Endodermal cell (in vitro differentiated cells): ENCODE data around the gene SUMF2. TPM values are rescaled to one million over a fixed set of nuclear protein-coding genes. Genes with fewer than 3 reads are reported as not detected.
A peak's percentile ranks its signal among the peaks of the same experiment; 100 is the strongest.
"Not testable (repeated sequence)": the region's sequence is repeated elsewhere in the genome, so short reads cannot be mapped to it uniquely, and the experiment has no call there.

Experiments
- DNase-seq: peaks from one replicate; pipeline ENCODE4 v3.0.0-alpha.2; 2017
- H3K27ac ChIP-seq: 2 replicates; pipeline ENCODE4 v1.5.1; 2013; ENCODE audit warnings: mild to moderate bottlenecking, low read depth, low read length, moderate library complexity
- H3K27me3 ChIP-seq: 2 replicates; pipeline ENCODE4 v1.6.1; 2013; ENCODE audit warnings: mild to moderate bottlenecking, low read length, moderate library complexity; ENCODE audit not compliant: insufficient read depth, control insufficient read depth, poor library complexity, severe bottlenecking
- H3K36me3 ChIP-seq: 2 replicates; pipeline ENCODE4 v1.7.0; 2013; ENCODE audit warnings: mild to moderate bottlenecking, low read length, moderate library complexity; ENCODE audit not compliant: control insufficient read depth, insufficient read depth
- H3K4me1 ChIP-seq: one replicate; pipeline ENCODE4 v1.7.0; 2013; ENCODE audit warnings: low read length; ENCODE audit not compliant: control insufficient read depth, insufficient read depth
- H3K4me3 ChIP-seq: 2 replicates; pipeline ENCODE4 v1.5.1; 2013; ENCODE audit warnings: mild to moderate bottlenecking, low read length, moderate library complexity
- H3K9ac ChIP-seq: 2 replicates; pipeline ENCODE4 v1.6.1; 2013; ENCODE audit warnings: mild to moderate bottlenecking, low read length, moderate library complexity; ENCODE audit not compliant: poor library complexity, severe bottlenecking; ENCODE audit errors: extremely low read depth
- H3K9me3 ChIP-seq: 2 replicates; pipeline ENCODE4 v1.6.1; 2013; ENCODE audit warnings: mild to moderate bottlenecking, low read length, moderate library complexity; ENCODE audit not compliant: control insufficient read depth
- H3K27ac Mint-ChIP-seq: 2 replicates; pipeline ENCODE4 v1.8.0; 2020; ENCODE audit warnings: mixed read lengths
- H3K27me3 Mint-ChIP-seq: 2 replicates; pipeline ENCODE4 v1.8.0; 2021; ENCODE audit warnings: mild to moderate bottlenecking, mixed read lengths; ENCODE audit not compliant: insufficient read depth
- H3K36me3 Mint-ChIP-seq: 2 replicates; pipeline ENCODE4 v1.8.0; 2020; ENCODE audit warnings: low read depth, mixed read lengths
- H3K4me1 Mint-ChIP-seq: 2 replicates; pipeline ENCODE4 v1.8.0; 2020; ENCODE audit warnings: mixed read lengths
- H3K4me3 Mint-ChIP-seq: 2 replicates; pipeline ENCODE4 v1.8.0; 2020; ENCODE audit warnings: mild to moderate bottlenecking, moderate library complexity, mixed read lengths
- H3K9me3 Mint-ChIP-seq: 2 replicates; pipeline ENCODE4 v1.8.0; 2020; ENCODE audit warnings: mild to moderate bottlenecking, mixed read lengths
- CTCF ChIP-seq: fragments of 200-600 bp; sonication (generic); conservative IDR thresholded peaks from 2 replicates; pipeline ENCODE4 v1.5.0; 2021; ENCODE audit warnings: antibody characterized with exemption, mild to moderate bottlenecking
- whole genome bisulfite sequencing, 2 experiments: methylation state at CpG; one replicate each; pipeline versions ENCODE4 v1.1.5 to v1.1.7; 2013; ENCODE audit warnings: missing lambda C conversion rate in 2 of 2, mixed read lengths in 1 of 2; ENCODE audit not compliant: insufficient coverage in 1 of 2, insufficient read length in 1 of 2; 5-methylcytosine and 5-hydroxymethylcytosine counted together
- total RNA-seq, 2 donors: library from RNA; stranded (reverse); fragmentation: NEBNext Ultra II Directional in 1 of 2; extraction: Animal tissue kit (Norgen Biotek cat#: 25700) in 1 of 2; gene quantifications; 2 replicates in 1 of 2; 3 replicates in 1 of 2; pipeline ENCODE4 v1.2.1, GENCODE V29; 2021

SUMF2 gene
- total RNA-seq, 2 donors from 2014 or later: 122 to 133 TPM

GRCh38 chr7:56062382-56062781 lies 1.7 kb upstream of the SUMF2 start:
- no peak overlapping the region for H3K4me3 ChIP-seq
- Mint-ChIP-seq H3K4me1 (peaks cover 3% of the 10 kb centered on the region), H3K4me3 (no peak overlapping the region), H3K27ac (peak overlapping the region; percentile 50), H3K36me3 (peaks cover 64% of the 10 kb centered on the region), H3K27me3 (no peaks in the 10 kb centered on the region), H3K9me3 (no peaks in the 10 kb centered on the region)
- peaks cover 3% of the 10 kb centered on the region for H3K4me1 ChIP-seq
- DNase-seq: no peak
- no peak for TF ChIP-seq CTCF
- no peaks in the 10 kb centered on the region for H3K9me3 ChIP-seq
- H3K27me3 ChIP-seq: no peaks in the 10 kb centered on the region
- 94 to 100% methylated on average over 2 of the region's 2 CpGs for WGBS, 2 experiments
- H3K9ac ChIP-seq: no peak overlapping the region
- peaks cover 64% of the 10 kb centered on the region for H3K36me3 ChIP-seq
- H3K27ac ChIP-seq: no peak overlapping the region

- H3K9ac ChIP-seq: peak overlapping the region; percentile 19
- Mint-ChIP-seq H3K9me3 (no peaks in the 10 kb centered on the region), H3K27ac (peak overlapping the region; percentile 87), H3K27me3 (no peaks in the 10 kb centered on the region), H3K36me3 (peaks cover 57% of the 10 kb centered on the region), H3K4me3 (peak overlapping the region; percentile 93), H3K4me1 (peaks cover 3% of the 10 kb centered on the region)
- H3K4me1 ChIP-seq: peaks cover 3% of the 10 kb centered on the region
- DNase-seq: no peak
- 87 to 95% methylated on average over 3 to 7 of the region's 7 CpGs for WGBS, 2 experiments
- H3K4me3 ChIP-seq: peak overlapping the region; percentile 89
- no peaks in the 10 kb centered on the region for H3K27me3 ChIP-seq
- no peak for TF ChIP-seq CTCF
- peaks cover 57% of the 10 kb centered on the region for H3K36me3 ChIP-seq
- H3K9me3 ChIP-seq: no peaks in the 10 kb centered on the region
- peak overlapping the region; percentile 66 for H3K27ac ChIP-seq
Measured at GRCh38 chr7:56063500-56063881, 595 bp upstream of the SUMF2 start.

- H3K9me3 ChIP-seq, DNase-seq, H3K4me1 ChIP-seq, H3K9me3 Mint-ChIP-seq, H3K4me1 Mint-ChIP-seq, H3K27me3 Mint-ChIP-seq, H3K4me3 Mint-ChIP-seq, H3K27ac Mint-ChIP-seq, H3K9ac ChIP-seq, H3K27ac ChIP-seq, H3K4me3 ChIP-seq, H3K27me3 ChIP-seq: not testable (repeated sequence)
- WGBS, 2 experiments: 95 to 97% methylated on average over 12 to 13 of the region's 13 CpGs
- peaks cover 45% of the 10 kb centered on the region for H3K36me3 Mint-ChIP-seq
- H3K36me3 ChIP-seq: peaks cover 50% of the 10 kb centered on the region
Measured at GRCh38 chr7:56066376-56066775, 2.3 kb downstream of the SUMF2 start.

GRCh38 chr7:56074371-56074791 lies 10.3 kb downstream of the SUMF2 start:
- no peak overlapping the region for H3K4me3 ChIP-seq
- no peaks in the 10 kb centered on the region for H3K9me3 ChIP-seq
- no peaks in the 10 kb centered on the region for H3K4me1 ChIP-seq
- peaks cover 2% of the 10 kb centered on the region for H3K4me1 Mint-ChIP-seq
- no peak overlapping the region for H3K4me3 Mint-ChIP-seq
- H3K36me3 Mint-ChIP-seq: peaks cover 45% of the 10 kb centered on the region
- H3K9ac ChIP-seq: no peak overlapping the region
- H3K27me3 Mint-ChIP-seq: no peaks in the 10 kb centered on the region
- peak; percentile 96 for DNase-seq
- H3K27ac ChIP-seq: no peak overlapping the region
- peak; percentile 96 for TF ChIP-seq CTCF
- H3K27me3 ChIP-seq: no peaks in the 10 kb centered on the region
- 35 to 41% methylated on average over 9 to 19 of the region's 19 CpGs for WGBS, 2 experiments
- H3K27ac Mint-ChIP-seq: peak overlapping the region; percentile 87
- peaks cover 38% of the 10 kb centered on the region for H3K36me3 ChIP-seq
- H3K9me3 Mint-ChIP-seq: no peaks in the 10 kb centered on the region
